Measurements from ENCODE around the gene WDR13. TPM values are rescaled to one million over a fixed set of nuclear protein-coding genes. Genes with fewer than 3 reads are reported as not detected.
"Not testable (repeated sequence)": the region's sequence is repeated elsewhere in the genome, so short reads cannot be mapped to it uniquely, and the experiment has no call there.

Gene WDR13
- total RNA-seq (2014; rRNA removed) (93.3 and 106 TPM in 2 replicates), Bru-seq, nascent RNA (percentile 82 among the genes with signal in this experiment), BruChase-seq, experiment 1, labeled RNA remaining after a 6-hour chase (percentile 83 among the genes with signal in this experiment), BruChase-seq, experiment 2, labeled RNA remaining after a 2-hour chase (percentile 83 among the genes with signal in this experiment)
- long read RNA-seq, full-length matches to known transcripts = 116 of 200 reads
- long read RNA-seq, partial matches to known transcripts = 48 of 200 reads
- long read RNA-seq, other reads (novel, unspliced or antisense) = 36 of 200 reads

DNA sequence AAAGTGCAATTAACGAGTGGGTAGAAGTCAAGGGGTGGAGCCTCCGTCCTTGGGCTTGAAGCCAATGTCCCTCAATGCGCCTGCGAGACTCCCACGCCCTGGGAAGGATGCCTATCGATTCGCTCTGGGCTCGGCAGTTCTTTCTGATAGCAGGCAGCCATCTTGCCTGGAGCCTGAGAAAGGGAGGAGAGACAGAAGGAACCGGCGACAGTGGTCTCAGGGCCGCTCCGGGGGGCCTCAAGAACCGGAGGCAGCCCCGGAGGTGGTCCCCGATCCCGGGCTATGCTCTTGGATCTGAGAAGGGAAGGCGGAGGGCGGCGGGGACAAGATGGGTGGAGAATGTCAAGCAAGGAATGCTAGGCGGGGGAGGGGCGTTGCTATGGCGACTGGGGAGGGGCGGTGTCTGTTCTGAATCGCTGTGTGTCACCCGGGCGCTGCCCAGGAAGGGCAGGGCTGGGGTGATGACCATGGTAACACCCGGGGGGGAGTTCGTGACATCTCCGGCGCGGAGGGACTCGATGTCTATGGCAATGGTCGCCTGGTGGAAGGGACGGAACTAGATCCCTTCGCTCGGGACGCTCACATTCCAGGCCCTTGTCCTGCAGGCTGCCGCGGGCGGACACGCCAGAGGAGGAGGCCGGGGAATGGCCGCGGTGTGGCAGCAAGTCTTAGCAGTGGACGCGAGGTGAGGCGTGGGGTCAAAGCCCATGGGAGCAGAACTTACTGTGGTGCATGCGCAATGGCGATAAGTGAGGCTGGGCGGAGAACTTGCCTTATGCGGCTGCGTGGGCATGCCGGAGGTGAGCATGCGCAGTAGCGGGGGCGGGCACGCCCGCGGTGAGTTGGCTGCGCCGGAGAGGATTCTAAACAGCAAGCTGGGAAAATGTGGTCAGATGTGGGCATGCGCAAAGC lies at the start of gene WDR13:
Gene WDR13, plus strand, starts transcription at position 140 of the 912 bp plus-strand sequence. Its CDS starts 505 bp downstream, at position 645.
- H3K36me3 ChIP-seq (ENCODE audit: low read depth, low read length) = peaks cover 5% of the 10 kb centered on the region; the same call in 1 of the 2 replicates
- TF ChIP-seq, protein P1, sequence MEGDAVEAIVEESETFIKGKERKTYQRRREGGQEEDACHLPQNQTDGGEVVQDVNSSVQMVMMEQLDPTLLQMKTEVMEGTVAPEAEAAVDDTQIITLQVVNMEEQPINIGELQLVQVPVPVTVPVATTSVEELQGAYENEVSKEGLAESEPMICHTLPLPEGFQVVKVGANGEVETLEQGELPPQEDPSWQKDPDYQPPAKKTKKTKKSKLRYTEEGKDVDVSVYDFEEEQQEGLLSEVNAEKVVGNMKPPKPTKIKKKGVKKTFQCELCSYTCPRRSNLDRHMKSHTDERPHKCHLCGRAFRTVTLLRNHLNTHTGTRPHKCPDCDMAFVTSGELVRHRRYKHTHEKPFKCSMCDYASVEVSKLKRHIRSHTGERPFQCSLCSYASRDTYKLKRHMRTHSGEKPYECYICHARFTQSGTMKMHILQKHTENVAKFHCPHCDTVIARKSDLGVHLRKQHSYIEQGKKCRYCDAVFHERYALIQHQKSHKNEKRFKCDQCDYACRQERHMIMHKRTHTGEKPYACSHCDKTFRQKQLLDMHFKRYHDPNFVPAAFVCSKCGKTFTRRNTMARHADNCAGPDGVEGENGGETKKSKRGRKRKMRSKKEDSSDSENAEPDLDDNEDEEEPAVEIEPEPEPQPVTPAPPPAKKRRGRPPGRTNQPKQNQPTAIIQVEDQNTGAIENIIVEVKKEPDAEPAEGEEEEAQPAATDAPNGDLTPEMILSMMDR (conservative IDR thresholded peaks at IDR 0.05; ENCODE audit: low read depth, low read length) = no peak
- no peak for TF ChIP-seq EZH2 (IDR thresholded peaks at IDR 0.05; ENCODE audit: low read length, unreplicated experiment)
- no peak for TF ChIP-seq EZH2phosphoT487 (IDR thresholded peaks at IDR 0.05; ENCODE audit: borderline replicate concordance, low read length)
- no peaks in the 10 kb centered on the region for H4K20me1 ChIP-seq (ENCODE audit: low read length)
- H3K9me3 ChIP-seq (ENCODE audit: low read length) = no peaks in the 10 kb centered on the region
- no peaks in the 10 kb centered on the region for H3F3A ChIP-seq (ENCODE audit: low read length, unreplicated experiment)
- H3K9ac ChIP-seq (ENCODE audit: low read length) = peak within 1 kb of the TSS; percentile 99
- peaks cover 10% of the 10 kb centered on the region for H3K79me2 ChIP-seq (ENCODE audit: low read length)
- TSS peak; percentile 80 for BruUV-seq (replicated peaks)
- CTCF ChIA-PET = no interaction called here
- intact Hi-C loops (cut with micrococcal nuclease) = loop anchor here (1.0 to 5.0 kb wide), 2 partner anchors 23 to 120 kb away; partner anchors contain the start of genes FTSJ1 and RBM3
- no peaks in the 10 kb centered on the region for H3K9me2 ChIP-seq (replicated peaks; ENCODE audit: low read length)
- H3K27me3 ChIP-seq (ENCODE audit: low read length) = no peaks in the 10 kb centered on the region
- H3K4me1 ChIP-seq (ENCODE audit: insufficient read depth, low read length) = peaks cover 8% of the 10 kb centered on the region
- peak within 1 kb of the TSS; percentile 99 for H3K27ac ChIP-seq (ENCODE audit: low read length)
- DNase-seq (peak; percentile 96), ATAC-seq (peak; percentile 89)
- POLR2A ChIA-PET (ENCODE audit: unreplicated experiment) = interaction anchor here (0.6 to 0.7 kb wide), 2 partner anchors 10 to 70 kb away, joined by 3 read pairs; no protein-coding TSS in a partner anchor
- peak within 1 kb of the TSS; percentile 90 for H3K4me2 ChIP-seq (ENCODE audit: low read length)
- H3K4me3 ChIP-seq (ENCODE audit: low read length) = peak within 1 kb of the TSS; percentile 82
- H2AFZ ChIP-seq (ENCODE audit: low read length) = peak within 1 kb of the TSS; percentile 73

GRCh38 chrX:48548871-48549270 lies 48.4 kb upstream of the WDR13 start:
- no peaks in the 10 kb centered on the region for H3F3A ChIP-seq (ENCODE audit: low read length, unreplicated experiment)
- intact Hi-C loops (cut with micrococcal nuclease) = no loop called here
- BruUV-seq (replicated peaks) = no TSS peak

GRCh38 chrX:48555731-48556325 lies 41.5 kb upstream of the WDR13 start:
- H3K9me3 ChIP-seq (ENCODE audit: low read length); H3K79me2 ChIP-seq (ENCODE audit: low read length): not testable (repeated sequence)

More at GRCh38 chrX:48548871-48549270, 48.4 kb upstream of the WDR13 start:
- Histone ChIP-seq H3K9me2 (replicated peaks; ENCODE audit: low read length) (no peaks in the 10 kb centered on the region), H3K36me3 (ENCODE audit: low read depth, low read length) (no peaks in the 10 kb centered on the region), H3K9ac (ENCODE audit: low read length) (no peak overlapping the region), H3K27me3 (ENCODE audit: low read length) (no peaks in the 10 kb centered on the region), H2AFZ (ENCODE audit: low read length) (no peak overlapping the region), H3K27ac (ENCODE audit: low read length) (no peak overlapping the region), H4K20me1 (ENCODE audit: low read length) (no peaks in the 10 kb centered on the region), H3K4me3 (ENCODE audit: low read length) (no peak overlapping the region), H3K9me3 (ENCODE audit: low read length) (no peaks in the 10 kb centered on the region), H3K4me1 (ENCODE audit: insufficient read depth, low read length) (no peaks in the 10 kb centered on the region), H3K79me2 (ENCODE audit: low read length) (no peaks in the 10 kb centered on the region), H3K4me2 (ENCODE audit: low read length) (no peak overlapping the region)
- ChIA-PET CTCF (no interaction called here), POLR2A (ENCODE audit: unreplicated experiment) (no interaction called here)
- ATAC-seq (no peak), DNase-seq (no peak)
- no peak for TF ChIP-seq EZH2phosphoT487 (IDR thresholded peaks at IDR 0.05; ENCODE audit: borderline replicate concordance, low read length)
- TF ChIP-seq EZH2 (IDR thresholded peaks at IDR 0.05; ENCODE audit: low read length, unreplicated experiment) = no peak
- TF ChIP-seq, protein P1 (conservative IDR thresholded peaks at IDR 0.05; ENCODE audit: low read depth, low read length) = no peak

More at GRCh38 chrX:48555731-48556325, 41.5 kb upstream of the WDR13 start:
- H3K9ac ChIP-seq (ENCODE audit: low read length); H3K4me2 ChIP-seq (ENCODE audit: low read length); H3K9me2 ChIP-seq (replicated peaks; ENCODE audit: low read length); BruUV-seq (replicated peaks); H3F3A ChIP-seq (ENCODE audit: low read length, unreplicated experiment); intact Hi-C loops (cut with micrococcal nuclease); H2AFZ ChIP-seq (ENCODE audit: low read length); ATAC-seq; CTCF ChIA-PET; H3K4me1 ChIP-seq (ENCODE audit: insufficient read depth, low read length); H3K4me3 ChIP-seq (ENCODE audit: low read length); H4K20me1 ChIP-seq (ENCODE audit: low read length); DNase-seq; H3K27ac ChIP-seq (ENCODE audit: low read length); POLR2A ChIA-PET (ENCODE audit: unreplicated experiment); H3K27me3 ChIP-seq (ENCODE audit: low read length): not testable (repeated sequence)
- peaks cover 23% of the 10 kb centered on the region for H3K36me3 ChIP-seq (ENCODE audit: low read depth, low read length)
